HepG2 (cell line): Measurements from ENCODE around the gene AFF2. TPM values are rescaled to one million over a fixed set of nuclear protein-coding genes. Genes with fewer than 3 reads are reported as not detected.

Source experiments
- ATAC-seq: fragments of 200-7000 bp; cut with Tn5 transposase; 3 replicates; pipeline ENCODE4 v1.9.1; 2020; ENCODE audit warnings: mild to moderate bottlenecking, moderate library complexity
- BruUV-seq: library from RNA; stranded (reverse); fragments of 400-500 nt; replicated peaks from 2 replicates; lab custom pipeline; 2021; lab: Mats Ljungman, UMichigan
- CTCF ChIA-PET: fragments of 300-600 bp; formaldehyde crosslinking; extraction: SDS; loops from one replicate; lab custom pipeline; 2021; ENCODE audit warnings: low total read pairs, inconsistent platforms, low intra/inter-chr PET ratio; lab: Yijun Ruan, JAX
- POLR2A ChIA-PET: fragments of 350-600 bp; sonication (Branson Sonifier 250); formaldehyde crosslinking; loops from one replicate; lab custom pipeline; 2020; ENCODE audit warnings: antibody characterized with exemption, inconsistent platforms; lab: Yijun Ruan, JAX
- DNase-seq: peaks from one replicate; pipeline ENCODE4 v3.0.0-alpha.2; 2015; ENCODE audit warnings: low spot score
- FAIRE-seq: peaks from 3 replicates; lab custom pipeline; 2011; peaks lifted over from hg19 to GRCh38; lab: Jason Lieb, UNC
- H2AFZ ChIP-seq: one replicate; pipeline ENCODE4 v1.6.1; 2011; ENCODE audit warnings: low read length, inconsistent platforms
- H3K27ac ChIP-seq: fragments of 300-600 bp; 3 replicates; pipeline ENCODE4 v1.8.0; 2011; ENCODE audit warnings: mixed run types, mild to moderate bottlenecking, mixed read lengths, low read length, inconsistent platforms; ENCODE audit not compliant: insufficient read depth; ENCODE audit errors: extremely low read length
- H3K27me3 ChIP-seq, 2 experiments: fragments of 200-600 bp in 1 of 2; 2 replicates in 1 of 2; 3 replicates in 1 of 2; pipeline versions ENCODE4 v1.6.0 to v1.8.0; 2011; ENCODE audit warnings: low read length in 2 of 2, mild to moderate bottlenecking in 2 of 2, moderate library complexity in 2 of 2, inconsistent platforms in 1 of 2; ENCODE audit not compliant: insufficient read depth in 2 of 2, control insufficient read depth in 1 of 2
- H3K36me3 ChIP-seq, 2 experiments: fragments of 200-600 bp in 1 of 2; replicated peaks in 1 of 2; 2 replicates in 1 of 2; 3 replicates in 1 of 2; pipeline versions ENCODE4 v1.5.1 to v1.8.0; 2011; ENCODE audit warnings: low read length in 2 of 2, inconsistent platforms in 1 of 2; ENCODE audit not compliant: insufficient read depth in 2 of 2, control insufficient read depth in 1 of 2
- H3K4me1 ChIP-seq: 2 replicates; pipeline ENCODE4 v1.5.1; 2012; ENCODE audit warnings: low read length, inconsistent platforms; ENCODE audit not compliant: insufficient read depth
- H3K4me2 ChIP-seq: 2 replicates; pipeline ENCODE4 v1.6.0; 2011; ENCODE audit warnings: low read depth, low read length, inconsistent platforms
- H3K4me3 ChIP-seq, 3 experiments: fragments of 200-600 bp in 1 of 3; sonication (generic), shearing (Covaris generic) in 1 of 3; replicated peaks in 1 of 3; 2 replicates each; pipeline ENCODE4 v1.5.1; 2011 to 2016; ENCODE audit warnings: low read length in 3 of 3, inconsistent platforms in 2 of 3, low read depth in 2 of 3, mild to moderate bottlenecking in 2 of 3, control low read depth in 1 of 3, mixed read lengths in 1 of 3; ENCODE audit not compliant: insufficient read depth in 1 of 3
- H3K79me2 ChIP-seq: one replicate; pipeline ENCODE4 v1.6.1; 2011; ENCODE audit warnings: low read length, inconsistent platforms; ENCODE audit not compliant: insufficient read depth
- H3K9ac ChIP-seq: 2 replicates; pipeline ENCODE4 v1.6.0; 2011; ENCODE audit warnings: mild to moderate bottlenecking, low read depth, low read length, inconsistent platforms; ENCODE audit not compliant: insufficient read depth
- H3K9me3 ChIP-seq: 2 replicates; pipeline ENCODE4 v1.5.1; 2012; ENCODE audit warnings: mild to moderate bottlenecking, low read length
- H4K20me1 ChIP-seq: 2 replicates; pipeline ENCODE4 v1.6.0; 2011; ENCODE audit warnings: inconsistent platforms, mild to moderate bottlenecking, low read length, moderate library complexity; ENCODE audit not compliant: insufficient read depth
- ATF7-NPFF ChIP-seq: sonication (generic); formaldehyde crosslinking; IDR thresholded peaks from 2 replicates; pipeline ENCODE4 v1.8.1; 2023; ENCODE audit warnings: mild to moderate bottlenecking, low read depth, missing genetic modification reagents, moderate library complexity
- CCDC6 ChIP-seq: sonication (generic); formaldehyde crosslinking; IDR thresholded peaks from 2 replicates; pipeline ENCODE4 v1.8.1; 2022; ENCODE audit warnings: mild to moderate bottlenecking, missing genetic modification reagents, moderate library complexity
- CREBL2 ChIP-seq: sonication (generic); formaldehyde crosslinking; IDR thresholded peaks from 2 replicates; pipeline ENCODE4 v1.8.1; 2023; ENCODE audit warnings: missing genetic modification reagents, mild to moderate bottlenecking, borderline replicate concordance
- DDIT3 ChIP-seq: sonication (generic); formaldehyde crosslinking; IDR thresholded peaks from 2 replicates; pipeline ENCODE4 v1.4.0; 2020; ENCODE audit warnings: mild to moderate bottlenecking, missing genetic modification reagents
- ELF4 ChIP-seq: sonication (generic); formaldehyde crosslinking; IDR thresholded peaks from 2 replicates; pipeline ENCODE4 v1.5.0; 2020; ENCODE audit warnings: missing genetic modification reagents, mild to moderate bottlenecking, moderate library complexity, borderline replicate concordance
- ESRRA ChIP-seq: sonication (generic); formaldehyde crosslinking; IDR thresholded peaks from 2 replicates; pipeline ENCODE4 v1.5.1; 2020; ENCODE audit warnings: mild to moderate bottlenecking, low read depth, missing genetic modification reagents
- FOXO4 ChIP-seq: sonication (generic); formaldehyde crosslinking; conservative IDR thresholded peaks from 2 replicates; pipeline ENCODE4 v1.8.1; 2023; ENCODE audit warnings: missing genetic modification reagents
- KDM6A ChIP-seq: IDR thresholded peaks from 2 replicates; pipeline ENCODE4 v1.6.1; 2016; ENCODE audit warnings: low read depth
- MBD4 ChIP-seq: IDR thresholded peaks from 2 replicates; pipeline ENCODE4 v1.6.1; 2012; ENCODE audit warnings: low read length, inconsistent platforms, borderline replicate concordance
- NBN ChIP-seq: fragments of 450-650 bp; conservative IDR thresholded peaks from 2 replicates; pipeline ENCODE4 v1.6.1; 2017
- NR2F1 ChIP-seq, 2 experiments: fragments of 450-650 bp in 1 of 2; formaldehyde crosslinking in 1 of 2; IDR thresholded peaks; 2 replicates each; pipeline versions ENCODE4 v1.5.0 to v1.6.1; 2016 to 2020; ENCODE audit warnings: mild to moderate bottlenecking in 1 of 2, missing compliant biosample characterization in 1 of 2, missing genetic modification reagents in 1 of 2, moderate library complexity in 1 of 2
- RARG ChIP-seq: sonication (generic); formaldehyde crosslinking; IDR thresholded peaks from 2 replicates; pipeline ENCODE4 v1.4.0; 2020; ENCODE audit warnings: low read depth, mild to moderate bottlenecking, missing genetic modification reagents
- SALL2 ChIP-seq: sonication (generic); formaldehyde crosslinking; IDR thresholded peaks from 2 replicates; pipeline ENCODE4 v1.8.1; 2023; ENCODE audit warnings: mild to moderate bottlenecking, missing genetic modification reagents, inconsistent platforms
- TCF7 ChIP-seq: sonication (generic); IDR thresholded peaks from 2 replicates; pipeline ENCODE4 v1.6.1; 2016; ENCODE audit warnings: antibody characterized with exemption, low read depth
- ZBTB42 ChIP-seq: sonication (generic); formaldehyde crosslinking; IDR thresholded peaks from 2 replicates; pipeline ENCODE4 v1.5.0; 2020; ENCODE audit warnings: mild to moderate bottlenecking, missing genetic modification reagents
- ZNF740 ChIP-seq: sonication (generic); formaldehyde crosslinking; IDR thresholded peaks from 2 replicates; pipeline ENCODE4 v1.4.0; 2020; ENCODE audit warnings: missing genetic modification reagents
- WGBS: methylation state at CpG from one replicate; pipeline ENCODE4 v1.1.6; 2017; ENCODE audit warnings: low lambda C conversion rate; 5-methylcytosine and 5-hydroxymethylcytosine counted together
- in situ Hi-C: cut with HindIII; loops from 2 replicates; pipeline ENCODE4 v1.10.0; 2017; ENCODE audit warnings: low pct_unique_long_range_greater_than_20kb; ENCODE audit not compliant: extremely low pct_ligation_motif_present
- intact Hi-C: fragments of 100-400 bp; cut with micrococcal nuclease; formaldehyde crosslinking; loops from one replicate; pipeline ENCODE4 v1.10.0; 2022; ENCODE audit not compliant: unreplicated experiment
- polyA plus RNA-seq, 8 experiments: library from polyadenylated mRNA; depleted of rRNA in 3 of 8; stranded (reverse) in 7 of 8; unstranded in 1 of 8; fragments of >200 nt; fragmentation: Illumina TruSeq in 4 of 8; extraction: Trizol in 4 of 8; gene quantifications; 2 replicates each; pipeline versions ENCODE4 v1.2.1 to v1.2.3, GENCODE V29; 2011 to 2016; ENCODE audit warnings: low read depth in 4 of 8, missing spikeins in 1 of 8, mixed read lengths in 1 of 8; ENCODE audit not compliant: insufficient read depth in 1 of 8
- total RNA-seq, 5 experiments: library from RNA; depleted of rRNA; stranded (reverse); fragments of >200 nt; fragmentation: Illumina TruSeq; extraction: Trizol; gene quantifications; 2 replicates each; pipeline ENCODE4 v1.2.3, GENCODE V29; 2016; ENCODE audit warnings: low read depth in 1 of 5

The AFF2 gene
- total and polyA plus RNA-seq, 2 of the 13 experiments (the other 11 are each of a cell fraction or from before 2014, with no cell fraction given) = not detected

GRCh38 chrX:149010013-149010852, 509.8 kb downstream of the AFF2 start (continued):
- TF ChIP-seq FOXO4 (CRISPR knock-in tag) = no peak
- TF ChIP-seq DDIT3 (CRISPR knock-in tag) = no peak
- TF ChIP-seq SALL2 (CRISPR knock-in tag) = no peak
- no peak for TF ChIP-seq CCDC6 (CRISPR knock-in tag)
- TF ChIP-seq CREBL2 = no peak
- no peak for TF ChIP-seq ELF4 (CRISPR knock-in tag)
- TF ChIP-seq ESRRA (CRISPR knock-in tag) = no peak

GRCh38 chrX:149010853-149011224, 510.4 kb downstream of the AFF2 start:
- FAIRE-seq (no peak), ATAC-seq (no peak), DNase-seq (no peak)
- Histone ChIP-seq H3K27ac (no peak overlapping the region), H3K4me2 (no peak overlapping the region), H3K4me1 (no peaks in the 10 kb centered on the region), H3K4me3 (no peak overlapping the region), H2AFZ (no peak overlapping the region), H3K27me3 (no peaks in the 10 kb centered on the region), H3K36me3 (no peaks in the 10 kb centered on the region), H3K79me2 (no peaks in the 10 kb centered on the region), H3K9ac (no peak overlapping the region), H4K20me1 (no peaks in the 10 kb centered on the region), H3K9me3 (no peaks in the 10 kb centered on the region)
- no TSS peak for BruUV-seq
- in situ Hi-C loops (no loop called here), intact Hi-C loops (no loop called here)
- ChIA-PET POLR2A (no interaction called here), CTCF (no interaction called here)
- 27% methylated on average over 5 of the region's 5 CpGs for WGBS
- TF ChIP-seq ZNF740 (no peak), TCF7 (no peak), MBD4 (no peak), NBN (no peak), RARG (no peak), KDM6A (CRISPR knock-in tag) (no peak), NR2F1 (CRISPR knock-in tag; IDR thresholded peaks at IDR 0.05) (no peak), ATF7-NPFF (CRISPR knock-in tag) (no peak), ZBTB42 (CRISPR knock-in tag) (no peak)
